SIG-M5 treated with dmso at 0.1 percent for 504 hours (cell line): ENCODE measurements around the gene RBX1.
"Not testable (repeated sequence)": the region's sequence is repeated elsewhere in the genome, so short reads cannot be mapped to it uniquely, and the experiment has no call there.

Source experiments
- DNase-seq: peaks from one replicate; lab custom pipeline; 2025; ENCODE audit not compliant: unreplicated experiment; lab: John Stamatoyannopoulos, UW

Gene RBX1

GRCh38 chr22:40950962-40951794 is at the start of gene RBX1:
Gene RBX1 (plus strand): TSS chr22:40951378. CDS start chr22:40951399, 21 bp downstream.
- DNase-seq = peak; percentile 96

- no peak for DNase-seq
Observed at GRCh38 chr22:40904101-40904500, 47.1 kb upstream of the RBX1 start.

GRCh38 chr22:40908895-40909294 is 42.3 kb upstream of the RBX1 start:
- DNase-seq = no peak

GRCh38 chr22:40911772-40912171 is 39.4 kb upstream of the RBX1 start:
- DNase-seq = no peak

GRCh38 chr22:40912987-40913386 is 38.2 kb upstream of the RBX1 start:
- not testable (repeated sequence) for DNase-seq

- no peak for DNase-seq
Observed at GRCh38 chr22:40919446-40919845, 31.7 kb upstream of the RBX1 start.

GRCh38 chr22:40920526-40920925 is 30.7 kb upstream of the RBX1 start:
- DNase-seq = no peak

GRCh38 chr22:40922484-40923303 is 28.5 kb upstream of the RBX1 start:
- DNase-seq = peak; percentile 55

GRCh38 chr22:40928657-40929056 is 22.5 kb upstream of the RBX1 start:
- no peak for DNase-seq

- peak; percentile 11 for DNase-seq
Observed at GRCh38 chr22:40932396-40932795, 18.8 kb upstream of the RBX1 start.

- DNase-seq = no peak
Observed at GRCh38 chr22:40939202-40939601, 12.0 kb upstream of the RBX1 start.

- peak; percentile 21 for DNase-seq
Observed at GRCh38 chr22:40951795-40952605, 822 bp downstream of the RBX1 start.

GRCh38 chr22:40953471-40953870 is 2.3 kb downstream of the RBX1 start:
- DNase-seq = no peak

GRCh38 chr22:40954113-40954512 is 2.9 kb downstream of the RBX1 start:
- no peak for DNase-seq

- no peak for DNase-seq
Observed at GRCh38 chr22:40955571-40955970, 4.4 kb downstream of the RBX1 start.

- no peak for DNase-seq
Observed at GRCh38 chr22:40957601-40958000, 6.4 kb downstream of the RBX1 start.

GRCh38 chr22:40958299-40958698 is 7.1 kb downstream of the RBX1 start:
- no peak for DNase-seq

GRCh38 chr22:40960145-40960544 is 9.0 kb downstream of the RBX1 start:
- no peak for DNase-seq

- peak; percentile 70 for DNase-seq
Observed at GRCh38 chr22:40965936-40966725, 15.0 kb downstream of the RBX1 start.

- no peak for DNase-seq
Observed at GRCh38 chr22:40966726-40967085, 15.5 kb downstream of the RBX1 start.
